T follicular helper cell (primary cell): ENCODE data around the gene SARS1.
"Not testable (repeated sequence)": the region's sequence is repeated elsewhere in the genome, so short reads cannot be mapped to it uniquely, and the experiment has no call there.

Experiments
- DNase-seq: peaks from one replicate; pipeline ENCODE4 v3.0.0-alpha.2; 2020; ENCODE audit warnings: low read depth

The SARS1 gene

DNA sequence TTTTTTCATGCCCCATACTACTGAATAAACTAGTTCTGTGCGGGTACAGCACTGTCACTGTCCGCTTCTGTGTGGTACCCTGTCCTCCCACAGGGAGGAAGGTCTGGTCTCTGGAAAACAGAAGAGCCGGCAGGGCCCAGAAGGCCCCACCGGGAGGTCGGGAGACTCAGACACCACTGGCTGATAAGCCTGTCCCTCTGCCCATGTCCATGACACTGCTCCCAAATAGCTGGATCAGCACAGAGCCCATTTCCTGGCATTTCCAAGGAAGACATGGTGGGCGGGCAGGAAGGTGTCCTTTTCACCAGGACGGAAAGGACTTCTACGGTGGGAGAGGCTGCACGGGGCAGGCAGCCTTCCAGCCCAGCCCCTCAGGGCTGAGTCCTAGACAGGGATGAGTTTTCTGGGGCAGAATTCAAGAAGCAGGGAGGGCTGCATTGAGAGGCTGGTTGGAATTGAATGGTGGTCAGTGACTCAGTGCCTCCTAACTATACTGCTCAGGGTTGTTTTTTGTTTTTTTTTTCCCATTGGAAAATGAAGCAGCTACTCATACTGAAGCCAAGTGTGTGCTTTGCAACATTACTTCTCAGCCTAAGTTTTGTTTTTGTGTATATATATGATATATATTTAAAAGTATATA is 62.1 kb downstream of the SARS1 start:
- DNase-seq, result no peak

DNA sequence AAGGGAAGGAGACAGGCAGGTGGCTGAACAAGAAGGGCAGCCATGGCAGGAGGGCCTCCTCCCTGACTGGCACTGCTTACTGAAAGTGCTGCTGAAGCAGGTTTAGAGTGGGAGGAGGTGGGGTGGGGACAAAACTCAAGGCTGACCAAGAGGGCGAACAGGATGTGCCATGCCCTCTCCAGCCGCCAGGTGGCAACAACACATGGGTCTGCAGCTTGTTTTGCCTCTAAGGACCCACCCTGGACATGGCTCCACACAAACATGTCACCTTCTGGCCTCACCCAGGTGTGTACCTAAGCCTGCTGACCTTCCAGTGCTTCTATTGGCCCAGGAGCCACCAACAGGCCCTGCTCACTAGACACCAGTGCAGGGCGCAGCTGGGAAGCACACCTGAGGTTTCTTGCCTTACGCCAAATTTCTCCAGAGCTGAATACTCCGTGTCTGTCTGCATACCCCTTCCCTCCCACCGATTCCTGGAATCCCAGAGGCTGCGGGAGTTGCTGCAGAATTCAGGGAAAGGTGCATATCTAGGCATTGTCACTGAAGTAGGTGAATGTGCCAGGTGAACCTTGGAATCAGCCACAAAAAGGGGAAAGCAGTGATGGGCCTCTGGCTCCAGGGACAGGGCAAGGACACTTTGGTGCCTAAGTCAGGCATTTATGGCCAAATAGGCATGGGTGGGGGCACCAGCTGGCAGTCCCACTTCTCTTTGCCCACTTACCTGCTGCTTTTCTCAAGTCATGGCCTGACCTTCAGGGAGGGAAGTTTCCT is 63.9 kb downstream of the SARS1 start:
- peak; percentile 29 for DNase-seq

DNA sequence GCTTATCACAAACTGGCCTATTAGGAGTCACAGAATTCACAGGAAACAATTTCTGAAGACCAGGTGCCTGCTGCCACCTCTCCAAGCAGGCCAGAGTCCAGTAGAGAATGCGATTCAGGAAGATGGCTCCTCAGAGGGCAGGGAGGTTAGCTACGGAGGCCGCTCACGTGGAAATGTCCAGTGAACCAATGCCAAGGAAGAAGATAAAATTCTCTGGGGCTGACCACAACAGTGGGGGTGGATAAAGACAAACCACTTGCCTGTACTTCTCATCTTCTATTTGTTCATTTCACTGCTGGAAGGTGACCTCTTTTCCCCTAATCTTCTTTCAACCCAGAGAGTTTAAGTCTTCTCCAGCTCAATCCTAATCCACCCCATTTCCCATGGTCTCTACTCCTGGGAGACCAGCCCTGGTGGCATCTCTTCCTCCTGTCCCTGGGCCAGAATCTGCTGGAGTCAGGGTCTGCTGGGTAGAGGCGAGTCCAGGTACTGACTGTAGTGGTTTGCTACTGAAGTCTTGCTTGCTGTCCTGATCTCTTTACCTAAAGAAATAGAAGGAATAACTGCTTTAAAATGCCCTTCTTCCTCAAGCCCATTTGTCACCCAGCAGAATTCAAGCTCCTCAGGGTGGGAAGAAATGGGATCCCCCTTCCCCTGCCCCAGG is 66.0 kb downstream of the SARS1 start:
- DNase-seq, result no peak

DNA sequence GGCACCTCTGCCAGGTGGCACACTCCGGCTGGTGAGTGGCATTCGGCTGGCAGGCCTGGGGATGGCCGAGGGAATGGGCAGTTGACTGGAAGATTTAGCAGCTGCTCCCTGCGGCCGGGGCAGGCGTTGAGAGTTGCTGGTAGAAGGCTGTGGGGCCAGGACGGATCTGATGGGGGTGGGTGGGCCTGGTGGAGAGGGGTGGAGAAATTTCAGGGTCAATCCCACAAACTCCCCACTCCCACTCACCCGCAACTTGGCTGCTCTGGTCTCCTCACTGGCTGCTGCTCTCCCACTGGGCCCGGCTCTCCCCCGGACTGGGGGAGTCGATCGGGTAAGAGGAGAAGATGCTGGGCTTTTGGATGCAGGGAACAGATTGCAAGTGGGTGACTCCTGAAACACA is 67.1 kb downstream of the SARS1 start:
- DNase-seq, result no peak

DNA sequence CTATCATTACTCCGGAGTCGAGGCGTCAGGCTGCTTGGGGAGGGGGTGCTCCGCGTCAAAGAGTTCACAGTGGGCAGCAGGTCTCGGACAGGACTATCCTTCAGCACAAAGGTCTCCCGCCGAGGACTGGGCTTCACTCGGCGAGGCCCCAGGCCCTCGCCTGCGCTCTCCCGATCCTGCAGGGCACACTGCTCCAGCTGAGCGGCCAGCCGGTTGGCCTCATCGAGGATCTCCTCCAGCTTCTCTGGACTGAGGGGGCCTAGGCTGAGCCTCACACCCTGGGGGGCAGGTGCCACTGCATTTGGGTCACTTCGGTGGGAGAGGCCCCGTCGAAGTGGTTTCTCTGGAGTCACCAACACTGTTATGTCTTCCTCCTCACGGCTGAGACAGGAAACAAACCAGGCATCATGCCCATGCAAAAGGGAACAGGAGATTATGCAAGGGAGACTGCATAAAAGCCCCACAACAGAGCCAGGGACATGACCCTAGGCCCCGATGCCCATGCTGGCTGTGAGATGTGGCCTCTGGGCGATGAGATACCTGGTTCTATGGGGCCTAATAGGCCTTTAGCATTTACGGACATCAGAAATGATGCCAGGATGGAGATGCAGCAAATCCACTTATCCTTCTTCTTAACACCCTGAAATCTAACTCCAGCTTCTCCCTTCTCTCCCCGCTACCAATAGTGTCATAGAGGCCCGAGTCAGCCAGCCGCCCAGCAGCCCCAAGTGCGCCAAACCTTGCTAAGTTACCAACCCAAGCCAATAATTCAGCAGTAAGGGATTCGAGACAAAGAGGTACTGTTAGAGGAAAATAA is 68.2 kb downstream of the SARS1 start:
- DNase-seq, result no peak

- no peak for DNase-seq
Observed at GRCh38 chr1:109282497-109282951, 68.8 kb downstream of the SARS1 start.

- DNase-seq, result peak; percentile 84
Observed at GRCh38 chr1:109282952-109283747, 69.4 kb downstream of the SARS1 start, which contains the start of gene PSRC1. TSS of gene PSRC1 (minus strand) at chr1:109283145.

DNA sequence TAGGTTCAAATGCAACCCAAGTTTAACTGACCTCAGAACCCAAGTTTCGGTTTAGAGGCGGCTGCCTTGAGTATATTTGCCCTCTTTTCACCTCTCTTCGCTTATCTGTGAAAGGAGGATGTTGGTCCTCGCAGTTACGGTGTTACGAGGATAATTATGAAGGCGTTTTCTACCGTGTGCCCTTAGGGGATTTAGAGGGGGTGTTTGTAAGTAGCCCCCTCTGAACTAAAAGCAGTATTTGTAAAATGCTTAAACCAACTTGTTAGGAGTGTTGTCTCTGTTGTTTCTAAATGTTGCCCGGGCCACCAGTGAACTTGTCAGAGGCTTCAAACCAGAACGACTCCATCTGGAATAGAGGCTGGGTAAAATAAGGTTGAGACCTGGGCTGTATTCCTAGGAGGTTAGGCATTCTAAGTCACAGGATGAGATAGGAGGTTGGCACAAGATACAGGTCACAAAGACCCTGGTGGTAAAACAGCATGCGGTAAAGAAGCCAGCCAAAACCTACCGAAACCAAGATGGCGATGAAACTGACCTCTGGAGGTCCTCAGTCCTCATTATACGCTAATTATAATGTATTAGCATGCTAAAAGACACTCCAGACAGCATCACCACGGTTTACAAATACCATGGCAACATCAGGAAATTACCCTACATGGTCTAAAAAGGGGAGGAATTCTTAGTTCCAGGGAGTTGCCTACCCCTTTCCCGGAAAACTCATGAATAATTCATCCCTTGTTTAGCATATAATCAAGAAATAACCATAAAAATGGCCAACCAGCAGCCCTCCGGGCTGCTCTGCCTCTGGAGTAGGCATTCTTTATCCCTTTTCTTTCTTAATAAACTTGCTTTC is 70.3 kb downstream of the SARS1 start:
- no peak for DNase-seq

DNA sequence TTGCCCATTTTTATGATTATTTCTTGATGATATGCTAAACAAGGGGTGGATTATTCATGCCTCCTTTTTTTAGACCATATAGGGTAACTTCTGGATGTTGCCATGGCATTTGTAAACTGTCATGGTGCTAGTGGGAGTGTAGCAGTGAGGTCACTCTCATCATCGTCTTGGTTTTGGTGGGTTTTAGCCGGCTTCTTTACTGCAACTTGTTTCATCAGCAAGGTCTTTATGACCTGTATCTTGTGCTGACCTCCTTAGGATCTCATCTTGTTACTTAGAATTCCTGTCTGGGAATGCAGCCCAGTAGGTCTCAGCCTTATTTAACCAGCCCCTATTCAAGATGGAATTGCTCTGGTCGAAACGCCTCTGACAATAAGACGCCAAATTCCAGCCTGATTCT is 73.0 kb downstream of the SARS1 start:
- DNase-seq, result not testable (repeated sequence)
